ENCODE measurements around the gene NHS.
A peak's percentile ranks its signal among the peaks of the same experiment; 100 is the strongest.
"Not testable (repeated sequence)": the region's sequence is repeated elsewhere in the genome, so short reads cannot be mapped to it uniquely, and the experiment has no call there.

NHS gene

DNA sequence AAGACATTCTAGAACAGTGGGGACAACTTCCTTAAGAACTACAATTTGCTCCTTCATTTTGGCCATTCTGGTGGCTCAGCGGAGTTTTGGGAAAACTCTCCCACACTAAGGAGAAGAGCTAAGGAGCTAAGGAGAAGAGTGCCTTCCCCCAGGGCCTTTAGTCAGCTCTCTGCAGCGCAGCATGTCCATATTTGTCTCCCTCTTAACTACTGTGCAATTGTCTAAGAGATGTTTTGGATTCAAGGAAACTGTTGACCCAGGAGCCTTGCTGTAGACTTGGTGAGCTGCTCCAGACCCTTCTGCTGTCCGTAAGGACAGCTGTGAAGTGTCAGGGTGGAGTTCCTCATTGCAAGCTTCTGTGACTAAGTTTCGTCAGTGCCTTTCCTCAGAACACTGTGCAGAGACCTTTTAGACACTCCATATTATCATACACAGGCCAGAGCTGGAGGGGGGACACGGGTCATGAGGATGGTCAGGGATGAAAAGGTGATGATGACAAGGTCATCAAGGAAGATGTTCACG lies 179.0 kb downstream of the NHS start:
- no peak for DNase-seq

DNA sequence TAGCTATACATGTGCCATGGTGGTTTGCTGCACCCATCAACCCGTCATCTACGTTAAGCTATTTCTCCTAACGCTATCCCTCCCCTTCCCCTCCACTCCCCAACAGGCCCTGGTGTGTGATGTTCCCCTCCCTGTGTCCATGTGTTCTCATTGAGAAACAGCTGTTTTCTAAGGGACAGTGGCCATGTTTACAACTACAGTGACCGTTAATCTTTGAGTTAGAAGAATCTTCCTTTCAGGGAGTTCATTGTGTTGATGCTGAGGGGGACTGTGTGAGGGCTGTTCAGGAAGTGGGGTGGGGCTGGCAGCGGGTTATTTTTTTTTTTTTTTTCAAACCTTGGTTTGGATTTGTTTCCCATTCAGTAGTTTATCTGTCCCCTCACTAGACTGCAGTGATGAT lies 179.9 kb downstream of the NHS start:
- DNase-seq = no peak

DNA sequence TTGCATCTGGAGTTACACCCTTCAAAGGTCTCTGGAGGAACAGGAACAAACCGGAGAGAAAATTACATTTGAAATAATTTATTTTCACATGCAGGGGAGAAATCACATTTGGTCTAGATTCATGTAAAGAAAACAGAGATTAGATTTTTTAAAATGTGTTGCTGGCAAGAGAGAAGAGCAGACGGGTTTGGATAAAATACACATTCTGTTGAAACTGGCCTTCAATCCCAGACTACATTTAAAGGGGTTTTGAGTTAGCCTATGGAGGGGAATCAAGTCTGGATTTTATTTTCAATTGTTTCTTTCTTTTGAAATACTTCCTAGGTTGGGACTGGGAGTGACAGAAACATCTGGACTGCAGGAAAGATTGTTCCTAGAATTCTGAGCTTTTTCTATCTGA lies 180.8 kb downstream of the NHS start:
- DNase-seq = no peak

DNA sequence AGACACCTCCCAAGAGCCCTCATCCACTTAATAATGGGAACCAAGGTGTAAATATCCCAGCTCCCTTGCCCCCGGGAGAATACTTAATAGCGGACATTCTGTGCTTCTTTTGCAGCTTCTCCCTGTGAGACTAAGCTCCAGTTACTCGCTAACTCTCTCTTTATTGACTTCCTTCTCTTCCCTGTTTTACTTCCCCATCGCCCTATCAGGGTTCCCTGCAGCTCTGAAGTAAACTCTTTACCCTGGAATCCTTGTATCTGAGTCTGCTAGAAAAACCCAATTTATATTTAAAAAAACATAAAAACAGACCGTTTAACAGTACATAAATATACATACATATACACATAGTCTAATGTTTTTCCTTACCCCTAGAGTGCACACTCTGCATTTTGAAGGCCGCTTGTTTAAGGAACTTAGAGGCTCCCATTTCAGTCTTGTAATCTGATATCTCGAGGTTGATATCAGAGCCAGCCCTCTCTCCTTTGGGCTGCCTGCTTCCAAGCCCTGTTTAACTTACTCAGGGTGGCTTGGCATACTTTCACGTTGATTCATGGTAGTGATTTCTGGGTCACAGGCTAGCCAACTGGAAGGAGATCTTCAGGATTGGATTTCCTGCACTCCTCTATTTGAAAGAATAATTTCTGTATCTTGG lies 184.9 kb downstream of the NHS start:
- DNase-seq = no peak

DNA sequence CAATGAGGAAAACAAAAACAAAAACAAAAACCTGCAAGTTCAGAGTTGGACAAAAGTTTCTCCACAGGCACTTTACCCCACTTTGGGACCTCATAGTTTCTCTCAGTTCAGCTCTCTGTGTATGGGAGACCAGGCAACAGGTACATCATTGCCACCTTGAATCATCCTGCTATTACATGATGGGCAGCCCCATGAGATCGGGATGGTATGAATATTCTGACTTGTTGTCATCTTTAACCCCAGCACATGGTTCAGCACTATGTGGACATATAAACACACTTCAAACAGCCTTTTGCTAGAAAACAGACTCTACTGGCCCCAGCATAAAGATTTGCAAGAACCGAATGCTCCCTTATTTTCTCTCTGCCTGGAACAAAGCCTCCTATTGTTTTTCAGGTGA lies 185.4 kb downstream of the NHS start:
- DNase-seq = no peak

DNA sequence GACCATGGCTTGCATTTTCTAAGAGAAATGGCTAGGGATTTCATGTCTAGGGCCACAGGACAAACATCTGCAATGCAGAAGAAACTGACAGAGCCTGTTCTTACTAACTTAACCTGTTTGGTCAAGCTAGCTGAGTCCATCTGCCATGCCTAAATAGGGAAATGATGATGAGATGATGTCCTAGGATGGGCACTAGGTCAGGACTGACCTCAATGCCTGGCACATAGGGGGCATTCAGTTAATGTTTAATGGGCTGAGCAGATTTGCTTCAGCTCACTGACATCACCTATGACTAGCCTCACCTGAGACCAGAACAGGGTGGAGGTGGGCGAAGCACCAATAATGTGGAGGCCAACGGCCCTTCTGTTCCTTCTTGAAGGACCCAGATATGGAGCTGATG lies 188.1 kb downstream of the NHS start:
- no peak for DNase-seq

DNA sequence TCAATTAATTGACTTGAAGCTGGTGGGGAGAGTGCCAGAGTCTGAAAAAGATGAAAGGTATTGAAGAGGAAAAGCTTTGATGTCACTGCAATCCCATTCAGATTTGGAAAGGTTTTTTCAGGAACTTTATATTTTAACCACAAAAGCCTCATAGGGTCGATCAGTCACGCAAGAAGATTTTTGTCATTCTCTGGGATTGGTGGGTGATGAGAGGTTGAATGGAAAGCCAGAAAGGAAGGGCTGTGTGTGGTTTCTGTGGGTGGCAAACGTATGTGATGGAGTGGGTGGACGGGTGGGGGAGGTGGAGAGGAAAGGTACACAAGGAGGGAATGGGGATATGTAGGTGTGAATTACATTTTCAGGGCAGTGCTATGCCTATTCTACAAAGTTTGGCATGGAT lies 188.5 kb downstream of the NHS start:
- no peak for DNase-seq

DNA sequence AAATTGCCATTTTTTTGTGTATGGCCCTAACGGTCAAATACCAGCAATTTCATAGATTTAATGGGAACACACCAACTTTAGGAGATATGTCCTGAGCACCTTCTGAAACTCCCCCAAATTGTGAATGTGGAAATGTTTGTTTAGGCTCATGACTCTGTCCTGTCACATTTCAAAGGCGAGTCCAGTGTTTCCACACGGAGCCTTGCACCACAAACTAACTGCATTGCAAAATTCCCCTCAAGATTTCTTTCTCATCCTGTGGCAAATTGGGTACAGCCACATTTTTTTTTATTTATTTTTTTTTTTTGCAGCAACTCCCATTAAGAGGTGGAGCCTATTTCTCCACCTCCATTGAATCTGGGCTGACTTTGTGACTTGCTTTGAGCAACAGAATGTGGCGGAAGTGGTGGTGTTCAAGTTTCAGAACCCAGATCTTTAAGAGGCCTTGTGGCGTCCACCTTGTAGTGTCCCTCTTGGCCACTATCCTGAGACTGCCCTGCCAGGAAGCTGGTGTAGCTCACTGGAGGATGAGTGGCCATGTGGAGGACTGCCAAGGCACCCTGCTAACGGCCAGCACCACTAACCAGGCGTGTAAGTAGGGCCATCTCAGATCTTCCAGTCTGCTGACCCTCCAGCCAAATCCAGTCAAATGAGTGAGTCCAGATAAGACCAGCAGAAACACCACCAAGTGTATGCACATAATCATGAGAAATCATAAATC lies 189.8 kb downstream of the NHS start:
- no peak for DNase-seq

DNA sequence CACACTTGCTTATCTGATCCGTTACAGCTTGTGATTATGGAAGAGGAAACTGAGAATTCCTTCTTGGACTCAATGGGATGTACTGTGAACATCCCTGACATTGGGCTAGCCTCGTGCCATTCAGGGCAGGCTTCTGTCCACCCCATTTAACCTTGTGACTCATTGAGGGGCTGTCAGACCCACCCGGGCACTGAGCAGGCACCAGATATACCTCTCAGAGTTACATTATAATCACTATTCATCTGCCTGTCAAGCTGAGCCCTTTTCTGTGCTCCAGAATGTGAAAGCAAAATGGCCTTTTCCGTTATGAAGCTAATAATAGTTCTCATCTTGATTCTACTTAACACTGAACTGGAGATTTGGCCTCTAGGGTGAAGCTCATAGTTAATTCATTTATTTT lies 191.7 kb downstream of the NHS start:
- DNase-seq = no peak

DNA sequence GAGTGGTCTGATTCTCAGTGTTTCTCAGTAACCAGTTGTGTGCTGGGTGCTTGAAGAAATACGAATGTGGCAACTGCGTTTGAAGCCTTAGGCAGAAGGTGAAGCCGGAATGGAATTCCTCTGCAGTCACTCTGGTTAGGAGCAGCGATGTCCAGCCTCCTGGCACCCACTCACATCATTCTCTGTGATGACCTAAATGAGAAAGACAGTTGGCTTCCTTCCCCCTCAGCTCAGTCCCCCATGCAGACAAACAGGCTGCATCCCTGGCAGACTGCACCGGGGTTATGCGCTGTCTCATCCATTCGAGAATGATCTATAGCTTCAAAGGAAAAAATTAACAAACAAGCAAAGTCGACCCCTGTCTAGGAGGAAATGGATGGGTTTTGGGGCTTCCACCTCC lies 192.2 kb downstream of the NHS start:
- DNase-seq = peak; percentile 58 to 69

DNA sequence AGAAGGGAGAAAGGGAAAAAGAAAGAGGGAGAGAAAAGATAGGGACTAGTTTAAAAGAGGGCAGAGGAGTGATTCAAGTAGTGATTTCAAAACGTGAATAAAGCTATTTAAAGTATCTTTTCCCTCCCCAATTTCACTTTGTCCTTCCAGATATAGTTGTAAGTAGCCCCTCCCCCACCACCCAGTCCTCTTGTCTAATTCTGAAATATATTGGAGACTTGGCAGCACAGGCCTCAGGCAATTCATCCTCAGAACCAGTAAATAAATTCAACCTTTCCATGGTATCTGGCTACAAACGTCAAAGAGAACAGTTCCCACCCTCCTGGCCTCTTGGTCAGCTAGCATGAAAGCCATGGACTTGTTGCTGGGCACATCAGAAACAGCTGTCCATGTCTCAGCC lies 192.8 kb downstream of the NHS start:
- no peak for DNase-seq

DNA sequence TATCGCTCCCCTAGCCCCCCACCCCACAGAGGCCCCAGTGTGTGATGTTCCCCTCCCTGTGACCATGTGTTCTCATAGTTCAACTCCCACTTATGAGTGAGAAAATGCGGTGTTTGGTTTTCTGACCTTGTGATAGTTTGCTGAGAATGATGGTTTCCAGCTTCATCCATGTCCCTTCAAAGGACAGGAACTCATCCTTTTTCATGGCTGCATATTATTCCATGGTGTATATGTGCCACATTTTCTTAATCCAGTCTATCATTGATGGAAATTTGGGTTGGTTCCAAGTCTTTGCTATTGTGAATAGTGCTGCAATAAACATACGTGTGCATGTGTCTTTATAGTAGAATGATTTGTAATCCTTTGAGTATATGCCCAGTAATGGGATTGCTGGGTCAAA lies 193.8 kb downstream of the NHS start:
- not testable (repeated sequence) for DNase-seq

DNA sequence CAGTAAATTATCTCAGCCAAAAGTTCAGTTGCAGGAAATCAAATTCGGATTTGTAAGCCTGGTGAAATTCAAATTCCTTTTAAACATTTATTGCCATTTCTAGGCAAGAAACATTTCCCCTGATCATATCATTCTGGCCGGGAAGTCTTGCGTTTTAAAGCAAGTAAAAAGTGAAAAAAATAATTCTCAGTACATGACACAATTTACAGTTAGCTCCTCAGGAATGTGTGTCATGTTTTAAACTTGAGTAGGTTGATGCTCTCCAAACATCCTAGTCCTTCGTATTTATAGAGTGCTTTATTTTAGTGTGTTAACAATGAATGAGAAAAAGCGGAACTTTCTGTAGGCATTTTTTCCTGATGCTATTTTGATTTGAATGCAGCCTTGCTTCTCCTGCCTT lies 204.0 kb downstream of the NHS start:
- DNase-seq = no peak

DNA sequence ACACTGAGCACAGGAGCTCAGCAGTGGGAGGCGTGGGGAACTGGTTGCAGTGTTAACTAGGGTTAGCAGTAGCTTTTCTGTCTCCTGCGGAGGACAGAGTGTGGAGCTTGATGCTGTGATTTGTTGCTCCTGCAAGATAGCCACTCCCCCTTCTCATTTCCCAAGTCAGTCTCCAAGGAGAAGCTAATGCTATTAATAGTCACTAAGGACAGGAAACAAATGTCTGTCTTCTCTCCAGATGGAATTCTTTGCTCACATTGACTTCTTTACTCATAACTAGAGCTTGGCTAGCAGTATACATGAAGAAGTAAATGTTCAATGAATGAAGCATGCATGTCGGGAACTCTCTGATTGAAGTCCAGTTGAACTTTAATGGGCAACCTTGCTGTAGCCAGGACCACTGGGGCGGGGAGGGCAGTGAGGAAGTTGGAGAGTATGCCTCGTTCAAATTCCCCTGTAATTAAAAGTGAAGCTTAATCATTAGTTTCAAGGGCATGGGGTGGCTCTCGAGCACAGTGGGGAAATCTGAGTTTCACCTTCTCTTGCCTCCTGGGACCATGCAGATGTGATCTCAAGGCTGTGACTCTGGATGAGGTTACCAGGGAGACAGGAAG lies 205.6 kb downstream of the NHS start:
- DNase-seq = no peak

DNA sequence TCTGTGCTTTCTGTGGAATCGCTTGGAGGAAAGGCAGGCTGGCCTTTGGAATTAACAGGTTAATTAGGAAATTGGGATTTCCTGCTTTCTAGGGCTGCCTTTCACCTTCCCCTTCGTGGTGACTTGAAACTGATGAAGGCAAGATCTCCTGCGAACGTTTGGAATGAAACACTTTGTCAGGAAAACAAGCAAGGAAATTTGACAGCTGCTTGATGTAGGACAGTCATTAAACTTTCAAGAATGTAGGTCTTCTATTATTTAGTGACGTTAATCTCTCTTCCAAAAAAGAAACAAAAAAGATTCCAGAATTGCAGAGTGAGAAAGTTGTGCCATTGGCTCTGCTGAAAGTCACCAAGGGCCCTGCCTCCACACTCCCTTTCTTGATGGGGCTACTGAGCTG lies 206.6 kb downstream of the NHS start:
- no peak for DNase-seq

DNA sequence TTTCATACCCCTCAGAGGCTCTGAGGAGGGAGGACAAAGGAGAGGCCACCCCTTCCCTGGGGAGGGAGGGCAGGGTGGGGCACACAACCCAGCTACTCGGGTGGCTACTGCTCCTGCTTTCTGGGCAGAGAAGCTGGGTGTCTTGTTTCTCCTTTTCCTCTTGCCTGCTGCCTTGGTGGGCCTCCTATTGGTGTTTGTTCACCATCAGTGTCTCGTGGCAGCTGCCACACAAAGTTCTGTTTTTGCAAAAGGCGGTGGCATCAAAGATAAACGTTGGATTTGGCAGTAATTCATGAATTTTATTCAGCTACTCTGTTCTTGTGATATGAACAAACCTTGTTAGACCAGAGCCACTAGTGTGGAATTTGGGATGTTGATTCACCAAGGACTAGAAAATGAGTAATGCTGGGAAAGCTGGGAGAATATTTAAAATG lies 209.3 kb downstream of the NHS start:
- no peak for DNase-seq

DNA sequence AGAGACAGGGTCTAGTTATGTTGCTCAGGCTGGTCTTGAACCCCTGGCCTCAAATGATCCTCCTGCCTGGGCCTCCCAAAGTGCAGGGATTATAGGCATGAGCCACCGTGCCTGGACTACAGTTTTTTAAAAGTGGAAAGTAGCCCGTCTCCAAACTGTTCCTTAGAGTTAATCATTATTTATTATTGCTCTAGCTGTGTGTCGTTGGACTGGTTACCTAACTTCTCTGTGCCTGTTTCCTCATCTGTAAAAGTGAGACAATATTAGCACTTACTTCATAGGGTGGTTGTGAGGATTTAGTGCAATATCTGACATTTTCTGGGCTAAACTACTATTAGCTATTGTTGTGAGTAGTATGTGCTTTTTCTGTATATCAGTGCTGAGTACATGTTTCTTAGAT lies 210.0 kb downstream of the NHS start:
- no peak for DNase-seq

DNA sequence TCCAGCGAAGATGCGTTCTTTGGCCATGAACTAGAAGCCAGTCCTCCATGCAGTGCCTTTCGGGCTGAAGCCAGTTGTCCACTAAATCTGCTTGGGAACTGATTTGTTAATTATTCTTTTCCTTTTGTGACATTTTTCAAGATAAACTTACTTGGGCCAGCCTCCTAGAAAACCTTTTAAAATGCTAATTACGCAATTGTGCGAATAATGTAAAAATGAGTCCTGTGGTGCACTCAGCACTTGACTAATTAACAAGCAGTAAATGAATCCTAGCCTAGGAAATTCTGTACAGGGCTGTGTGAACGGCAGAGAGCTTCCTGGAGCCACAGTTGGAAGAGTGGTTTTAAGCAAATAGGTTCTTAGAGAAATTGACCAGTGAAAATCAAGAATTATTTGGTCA lies 212.4 kb downstream of the NHS start:
- DNase-seq = no peak

DNA sequence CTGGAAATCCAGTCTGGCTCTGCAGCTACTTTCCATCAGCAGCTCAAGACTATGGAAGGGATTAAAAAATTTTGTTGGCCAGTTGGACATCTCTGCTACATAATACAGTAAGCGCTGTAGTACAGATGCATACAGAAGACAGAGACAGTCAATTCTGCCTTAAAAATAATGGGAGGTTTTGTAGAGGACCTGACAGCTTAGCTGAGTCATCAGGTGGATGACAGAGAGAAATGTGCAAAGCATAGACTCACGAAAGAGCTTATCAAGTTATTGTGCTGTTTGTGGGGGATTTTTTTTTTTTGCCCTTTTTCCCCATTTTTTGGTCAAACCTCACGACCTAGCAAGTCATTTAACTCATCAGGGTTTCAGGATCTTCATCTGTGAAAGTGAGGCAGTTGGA lies 213.3 kb downstream of the NHS start:
- DNase-seq = no peak

DNA sequence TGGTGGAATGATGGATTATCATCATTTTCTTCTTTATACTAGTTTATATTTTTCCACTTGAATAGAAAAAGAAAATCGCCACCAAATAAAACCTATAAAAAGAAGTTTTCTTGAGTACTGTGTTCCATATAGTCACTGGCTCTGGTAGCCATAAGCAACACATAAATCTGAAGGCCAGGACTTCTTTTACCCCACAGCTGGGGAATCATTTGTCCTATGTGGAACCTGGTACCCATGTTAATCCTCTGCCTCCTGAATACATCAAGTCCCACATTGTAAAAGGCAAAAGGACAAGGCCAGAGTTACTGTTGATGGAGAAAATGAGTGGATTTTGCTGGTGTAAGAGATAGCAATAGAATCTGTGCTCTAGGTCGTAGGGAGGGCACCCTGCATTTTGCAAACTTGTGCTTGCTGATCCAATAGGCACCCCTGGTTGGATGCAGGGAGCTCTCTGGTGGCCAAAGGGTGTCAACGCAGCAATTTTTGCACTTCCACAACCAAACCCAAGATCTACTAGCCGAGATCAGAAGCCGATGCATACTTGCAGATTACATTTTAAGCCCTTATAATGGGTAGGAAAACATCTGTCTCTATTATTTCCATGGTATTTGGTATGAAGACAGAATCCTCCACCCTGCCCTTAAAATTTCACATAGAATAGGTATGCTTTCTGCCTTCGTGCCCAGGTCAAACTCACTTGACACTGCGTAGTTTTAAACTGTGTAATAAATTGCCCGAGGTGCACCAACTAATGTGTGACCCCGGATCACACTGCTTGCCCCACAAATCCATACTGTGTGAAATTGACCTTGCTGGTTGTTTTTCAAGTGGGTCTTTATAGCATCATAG lies 216.1 kb downstream of the NHS start:
- DNase-seq = no peak

DNA sequence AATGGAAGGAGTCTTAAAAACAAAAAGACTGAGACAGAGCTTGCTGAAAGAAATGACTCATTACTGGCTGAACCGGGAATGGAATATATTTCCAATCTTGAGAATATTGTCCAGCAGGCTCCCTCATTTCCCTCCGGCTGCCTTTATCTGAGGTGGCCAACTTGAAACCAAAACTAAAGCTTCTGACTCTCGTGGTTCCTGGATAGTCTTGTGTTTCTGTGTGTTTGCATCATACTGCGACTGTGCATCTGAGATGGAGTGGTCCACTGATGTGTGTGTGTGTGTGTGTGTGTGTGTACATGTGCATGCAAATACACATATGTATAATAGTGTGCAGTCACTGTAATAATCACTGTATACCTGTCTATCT lies 216.7 kb downstream of the NHS start:
- no peak for DNase-seq

DNA sequence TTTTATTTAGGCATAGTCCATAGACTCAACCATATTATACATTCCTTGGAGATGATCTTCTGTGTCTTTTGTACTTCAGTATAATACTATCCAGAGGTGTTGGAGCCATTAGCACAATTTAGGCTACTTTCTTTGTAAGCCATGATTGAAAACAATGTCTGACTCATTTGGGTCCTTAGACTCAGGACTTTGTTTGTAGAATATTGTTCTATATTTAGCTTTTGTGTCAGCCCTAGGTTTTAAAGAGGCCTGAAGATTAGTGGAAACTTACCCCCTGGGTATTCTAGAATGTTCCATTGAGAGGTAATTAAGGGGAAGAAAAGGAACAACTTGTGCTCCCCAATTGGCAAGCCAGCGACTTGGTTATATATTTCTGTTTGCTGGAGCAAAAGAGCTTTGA lies 217.1 kb downstream of the NHS start:
- DNase-seq = no peak

DNA sequence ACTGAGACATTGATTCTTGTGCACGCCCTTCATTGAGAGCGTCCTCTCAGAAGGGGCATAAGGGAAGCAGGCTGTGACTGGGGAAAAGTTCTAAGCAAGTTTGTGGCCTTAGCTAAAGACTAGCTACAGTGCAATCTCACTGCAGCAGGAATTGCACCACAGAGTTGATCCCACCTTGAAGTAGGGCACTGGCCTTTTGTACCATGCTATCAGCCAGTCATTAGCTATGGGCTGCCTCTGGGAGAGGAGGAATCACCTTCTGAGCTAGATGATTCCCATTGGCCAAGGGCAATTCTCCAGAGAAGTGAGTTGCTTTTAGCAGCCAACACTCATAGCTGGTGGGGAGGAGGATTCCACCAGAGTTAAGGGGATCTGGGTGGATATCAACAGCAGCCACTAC lies 219.7 kb downstream of the NHS start:
- no peak for DNase-seq
